Stomach (tissue), 8 donors: ENCODE results near the gene IL12RB2. TPM values are rescaled to one million over a fixed set of nuclear protein-coding genes. Genes with fewer than 3 reads are reported as not detected.

Source experiments
- polyA plus RNA-seq, 3 donors: library from polyadenylated mRNA; stranded (reverse); fragments of 200-250 nt; gene quantifications; one replicate each; pipeline ENCODE4 v1.2.3, GENCODE V29; 2013
- small RNA-seq, 4 donors: library from RNA; depleted of rRNA; stranded (forward); fragments of <200 nt; gene quantifications; one replicate each; pipeline ENCODE3, GENCODE V24; 2016
- total RNA-seq, 5 donors: library from RNA; depleted of rRNA; stranded (reverse); fragments of >200 nt; gene quantifications; one replicate each; pipeline versions ENCODE4 v1.1.0 to v1.2.3, GENCODE V29; 2014 to 2016
- donor health status: healthy with polysubstance abuse.
- donor health status: Bipolar disorder and iron deficiency.
- donor health status: healthy.

Gene IL12RB2
- total and polyA plus RNA-seq, 8 donors: 0.06 to 1.2 (median 0.29) TPM; not detected in 3

Small RNAs within 50 kb of the gene (small RNA-seq; reads per million reads assigned to genes)
- gene RNU4ATAC4P (0 reads per million in 4 donors), gene RNU6-387P (0 reads per million in 4 donors)

Other genes starting within 250 kb of the IL12RB2 start
- not detected for gene C1orf141, start 172.9 kb upstream of the IL12RB2 start, total RNA-seq
- not detected for gene C1orf141, start 172.9 kb upstream of the IL12RB2 start, polyA plus RNA-seq
- 1 to 10 TPM in 1 of 5 donors, not detected in 4; 1.3 TPM for gene IL23R, start 141.4 kb upstream of the IL12RB2 start, total RNA-seq
- gene IL23R, start 141.4 kb upstream of the IL12RB2 start, polyA plus RNA-seq: not detected
- gene SERBP1, start 122.5 kb downstream of the IL12RB2 start, total RNA-seq: 100 to 1,000 TPM in 3 of 5 donors, 10 to 100 TPM in 2; 66.1 to 240 (median 146) TPM
- gene SERBP1, start 122.5 kb downstream of the IL12RB2 start, polyA plus RNA-seq: 100 to 1,000 TPM in 2 of 3 donors, 10 to 100 TPM in 1; 92.9 to 155 (median 114) TPM